ENCODE data around the gene PDGFD.

The PDGFD gene

DNA sequence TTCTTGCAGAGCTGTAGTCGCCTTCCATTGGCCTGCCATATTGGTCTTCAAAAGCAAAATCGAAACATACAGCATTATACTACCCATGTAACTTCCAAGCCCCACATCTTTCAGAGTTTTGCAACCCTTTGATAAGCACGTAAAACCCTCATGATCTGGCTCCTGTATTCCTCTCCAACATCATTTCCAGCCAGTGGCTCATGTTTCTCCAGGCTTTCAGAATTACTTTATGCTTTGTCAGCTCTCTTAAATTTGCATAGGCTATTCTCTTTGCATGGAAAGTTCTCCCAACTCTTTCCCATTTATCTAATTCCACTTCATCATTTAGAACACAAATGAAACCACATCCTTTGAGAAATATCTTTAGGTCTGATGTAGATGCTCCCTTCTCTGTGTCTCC, 195.3 kb downstream of the PDGFD start:
- DNase-seq: no peak
- H3K36me3 Mint-ChIP-seq (ENCODE audit: low read depth): no peaks in the 10 kb centered on the region
- H3K27me3 Mint-ChIP-seq (ENCODE audit: low read depth, poor library complexity): no peaks in the 10 kb centered on the region
- peaks cover 13% of the 10 kb centered on the region for H3K4me1 Mint-ChIP-seq
- H3K27ac Mint-ChIP-seq: no peak overlapping the region
- H3K9me3 Mint-ChIP-seq: no peaks in the 10 kb centered on the region
- H3K4me3 Mint-ChIP-seq: no peak overlapping the region
- TF ChIP-seq, protein P1, sequence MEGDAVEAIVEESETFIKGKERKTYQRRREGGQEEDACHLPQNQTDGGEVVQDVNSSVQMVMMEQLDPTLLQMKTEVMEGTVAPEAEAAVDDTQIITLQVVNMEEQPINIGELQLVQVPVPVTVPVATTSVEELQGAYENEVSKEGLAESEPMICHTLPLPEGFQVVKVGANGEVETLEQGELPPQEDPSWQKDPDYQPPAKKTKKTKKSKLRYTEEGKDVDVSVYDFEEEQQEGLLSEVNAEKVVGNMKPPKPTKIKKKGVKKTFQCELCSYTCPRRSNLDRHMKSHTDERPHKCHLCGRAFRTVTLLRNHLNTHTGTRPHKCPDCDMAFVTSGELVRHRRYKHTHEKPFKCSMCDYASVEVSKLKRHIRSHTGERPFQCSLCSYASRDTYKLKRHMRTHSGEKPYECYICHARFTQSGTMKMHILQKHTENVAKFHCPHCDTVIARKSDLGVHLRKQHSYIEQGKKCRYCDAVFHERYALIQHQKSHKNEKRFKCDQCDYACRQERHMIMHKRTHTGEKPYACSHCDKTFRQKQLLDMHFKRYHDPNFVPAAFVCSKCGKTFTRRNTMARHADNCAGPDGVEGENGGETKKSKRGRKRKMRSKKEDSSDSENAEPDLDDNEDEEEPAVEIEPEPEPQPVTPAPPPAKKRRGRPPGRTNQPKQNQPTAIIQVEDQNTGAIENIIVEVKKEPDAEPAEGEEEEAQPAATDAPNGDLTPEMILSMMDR (IDR thresholded peaks at IDR 0.05): no peak

DNA sequence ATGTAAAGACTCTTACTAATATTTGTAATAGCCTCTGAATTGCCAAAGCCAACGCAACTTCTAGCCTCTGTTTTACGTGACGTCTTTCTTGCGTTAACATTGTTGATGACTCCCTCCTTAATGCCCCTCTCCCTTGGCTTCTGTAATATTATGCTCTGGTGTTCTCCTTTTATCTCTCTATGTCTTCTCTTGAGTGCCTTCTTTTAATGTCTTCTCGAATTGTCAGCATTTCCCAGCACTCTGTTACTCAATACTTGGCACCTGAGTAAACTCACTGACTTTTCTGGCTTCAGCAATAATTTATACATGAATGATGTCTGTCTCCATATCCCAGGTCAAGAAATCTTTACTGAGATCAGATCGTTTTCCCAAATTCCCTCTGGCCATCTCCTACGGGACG, 196.0 kb downstream of the PDGFD start:
- Mint-ChIP-seq H3K27ac (peak overlapping the region; percentile 40), H3K4me3 (no peak overlapping the region), H3K9me3 (no peaks in the 10 kb centered on the region), H3K4me1 (peaks cover 13% of the 10 kb centered on the region), H3K36me3 (ENCODE audit: low read depth) (no peaks in the 10 kb centered on the region), H3K27me3 (ENCODE audit: low read depth, poor library complexity) (no peaks in the 10 kb centered on the region)
- TF ChIP-seq, protein P1 (IDR thresholded peaks at IDR 0.05): no peak
- DNase-seq: no peak

DNA sequence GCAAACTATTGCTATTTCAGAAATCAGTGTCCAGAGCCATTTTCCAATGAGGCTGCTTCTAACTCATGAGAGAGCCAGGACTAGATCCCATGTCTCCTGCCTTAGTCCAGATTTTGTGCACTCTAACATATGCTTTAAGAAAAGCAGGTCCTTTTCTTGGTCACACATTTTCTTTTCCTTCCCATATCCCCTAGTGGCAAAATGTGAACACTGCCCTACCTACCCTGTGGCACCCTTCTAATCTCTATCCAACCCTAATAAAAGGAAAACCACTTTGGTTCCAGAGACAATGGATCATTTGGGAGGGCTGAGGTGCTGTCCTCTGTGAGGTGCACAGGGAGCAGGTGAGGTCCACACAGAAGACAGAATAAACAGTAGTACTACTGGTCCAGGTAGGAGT, 199.6 kb downstream of the PDGFD start:
- Mint-ChIP-seq H3K36me3 (ENCODE audit: low read depth) (no peaks in the 10 kb centered on the region), H3K27me3 (ENCODE audit: low read depth, poor library complexity) (no peaks in the 10 kb centered on the region)

GRCh38 chr11:103963648-103964047, 200.3 kb downstream of the PDGFD start:
- peaks cover 21% of the 10 kb centered on the region for H3K4me1 Mint-ChIP-seq
- no peaks in the 10 kb centered on the region for H3K27me3 Mint-ChIP-seq (ENCODE audit: low read depth, poor library complexity)
- H3K4me3 Mint-ChIP-seq: no peak overlapping the region
- TF ChIP-seq, protein P1 (IDR thresholded peaks at IDR 0.05): no peak
- no peaks in the 10 kb centered on the region for H3K36me3 Mint-ChIP-seq (ENCODE audit: low read depth)
- H3K27ac Mint-ChIP-seq: no peak overlapping the region
- H3K9me3 Mint-ChIP-seq: no peaks in the 10 kb centered on the region
- no peak for DNase-seq

More for the DNA sequence above, 199.6 kb downstream of the PDGFD start:
- H3K4me1 Mint-ChIP-seq: peaks cover 24% of the 10 kb centered on the region
- no peaks in the 10 kb centered on the region for H3K9me3 Mint-ChIP-seq
- H3K4me3 Mint-ChIP-seq: no peak overlapping the region
- TF ChIP-seq, protein P1 (IDR thresholded peaks at IDR 0.05): no peak
- DNase-seq: no peak
- H3K27ac Mint-ChIP-seq: no peak overlapping the region

DNA sequence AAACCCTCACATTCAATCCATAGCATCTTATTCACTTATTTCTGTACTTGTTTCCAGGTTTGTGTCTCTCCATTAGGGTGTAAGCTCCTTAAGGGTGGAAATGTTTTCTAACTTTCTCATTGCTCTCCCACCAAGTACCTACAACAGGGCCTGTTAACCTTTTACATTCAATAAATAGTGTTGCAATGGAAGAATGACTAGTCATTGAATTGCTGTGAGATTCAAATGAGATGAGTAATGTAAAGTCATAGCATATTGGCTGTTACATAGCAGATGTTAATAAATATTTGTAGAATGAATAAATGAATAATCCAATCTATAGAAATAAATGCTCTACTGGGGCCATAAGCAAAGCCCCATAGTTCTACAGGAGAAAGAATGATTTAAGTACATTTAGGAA, 202.9 kb downstream of the PDGFD start:
- Mint-ChIP-seq H3K4me3 (no peak overlapping the region), H3K36me3 (ENCODE audit: low read depth) (no peaks in the 10 kb centered on the region), H3K27me3 (ENCODE audit: low read depth, poor library complexity) (no peaks in the 10 kb centered on the region), H3K9me3 (peaks cover 7% of the 10 kb centered on the region), H3K27ac (no peak overlapping the region), H3K4me1 (peaks cover 11% of the 10 kb centered on the region)
- no peak for DNase-seq
- TF ChIP-seq, protein P1 (IDR thresholded peaks at IDR 0.05): no peak

DNA sequence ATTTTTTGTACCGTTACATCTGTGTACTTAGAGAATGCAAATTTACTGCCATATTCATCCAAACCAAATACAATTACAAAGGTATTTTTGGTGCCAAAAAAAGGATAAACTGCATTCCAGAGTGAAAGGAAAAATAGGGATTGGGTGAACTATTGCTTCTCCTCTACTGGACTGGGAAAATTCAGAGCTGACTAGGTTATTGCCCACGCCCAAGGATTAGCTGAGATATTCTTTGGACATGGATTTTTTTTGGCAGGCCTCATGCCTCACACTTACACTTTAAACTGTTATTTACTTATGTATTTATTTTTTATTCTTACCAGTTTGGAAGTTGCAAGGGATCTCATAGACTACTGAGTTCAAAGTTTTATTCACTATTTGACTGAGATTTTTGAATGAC, 203.8 kb downstream of the PDGFD start:
- Mint-ChIP-seq H3K4me1 (peaks cover 11% of the 10 kb centered on the region), H3K4me3 (no peak overlapping the region)

More for the DNA sequence above, 203.8 kb downstream of the PDGFD start:
- TF ChIP-seq, protein P1 (IDR thresholded peaks at IDR 0.05): no peak
- H3K9me3 Mint-ChIP-seq: peaks cover 10% of the 10 kb centered on the region
- H3K27me3 Mint-ChIP-seq (ENCODE audit: low read depth, poor library complexity): no peaks in the 10 kb centered on the region
- no peaks in the 10 kb centered on the region for H3K36me3 Mint-ChIP-seq (ENCODE audit: low read depth)
- no peak for DNase-seq
- H3K27ac Mint-ChIP-seq: no peak overlapping the region
